ENCODE data around the gene SLC8B1. TPM values are rescaled to one million over a fixed set of nuclear protein-coding genes. Genes with fewer than 3 reads are reported as not detected.
A peak's percentile ranks its signal among the peaks of the same experiment; 100 is the strongest.

SLC8B1 gene
- total RNA-seq (2021; fragmentation: NEBNext Ultra II Directional; extraction: Animal tissue kit (Norgen Biotek cat#: 25700)), result 1 to 10 TPM; 5.8 to 6.7 (median 6.3) TPM
- long read RNA-seq, partial matches to known transcripts, result 3 of 4 reads
- long read RNA-seq, other reads (novel, unspliced or antisense), result 1 of 4 reads

GRCh38 chr12:113334786-113335539, at the start of gene SLC8B1:
Gene SLC8B1, minus strand, starts transcription at chr12:113335109. Its CDS starts 2,231 bp downstream, at chr12:113332878.
- no peaks in the 10 kb centered on the region for H3K36me3 Mint-ChIP-seq (ENCODE audit: low read depth)
- peaks cover 13% of the 10 kb centered on the region for H3K4me1 Mint-ChIP-seq (ENCODE audit: low read depth)
- no peak for TF ChIP-seq CTCF (IDR thresholded peaks at IDR 0.05)

GRCh38 chr12:113382206-113382605, 47.3 kb upstream of the SLC8B1 start:
- H3K4me3 Mint-ChIP-seq, result no peak overlapping the region
- no peak overlapping the region for H3K27ac Mint-ChIP-seq
- TF ChIP-seq CTCF (IDR thresholded peaks at IDR 0.05), result no peak
- H3K9me3 Mint-ChIP-seq, result no peaks in the 10 kb centered on the region
- no peak for DNase-seq
- no peaks in the 10 kb centered on the region for H3K4me1 Mint-ChIP-seq (ENCODE audit: low read depth)
- peaks cover 6% of the 10 kb centered on the region; the same call in 1 of the 2 replicates for H3K36me3 Mint-ChIP-seq (ENCODE audit: low read depth)
- no peaks in the 10 kb centered on the region for H3K27me3 Mint-ChIP-seq (ENCODE audit: insufficient read depth)

More at GRCh38 chr12:113334786-113335539, at the start of gene SLC8B1:
- H3K4me3 Mint-ChIP-seq, result peak within 1 kb of the TSS; percentile 92
- H3K9me3 Mint-ChIP-seq, result no peaks in the 10 kb centered on the region
- peak; percentile 48 for DNase-seq
- no peaks in the 10 kb centered on the region; the same call in none of the 2 replicates for H3K27me3 Mint-ChIP-seq (ENCODE audit: insufficient read depth)
- H3K27ac Mint-ChIP-seq, result peak within 1 kb of the TSS; percentile 34; the same call in 1 of the 2 replicates

GRCh38 chr12:113381220-113381619, 46.3 kb upstream of the SLC8B1 start:
- H3K27me3 Mint-ChIP-seq (ENCODE audit: insufficient read depth), result no peaks in the 10 kb centered on the region
- H3K27ac Mint-ChIP-seq, result no peak overlapping the region
- H3K9me3 Mint-ChIP-seq, result no peaks in the 10 kb centered on the region
- H3K4me3 Mint-ChIP-seq, result no peak overlapping the region
- H3K4me1 Mint-ChIP-seq (ENCODE audit: low read depth), result no peaks in the 10 kb centered on the region
- peaks cover 6% of the 10 kb centered on the region; the same call in 1 of the 2 replicates for H3K36me3 Mint-ChIP-seq (ENCODE audit: low read depth)
- TF ChIP-seq CTCF (IDR thresholded peaks at IDR 0.05), result no peak
- no peak for DNase-seq

GRCh38 chr12:113378291-113378690, 43.4 kb upstream of the SLC8B1 start:
- no peak for DNase-seq
- TF ChIP-seq CTCF (IDR thresholded peaks at IDR 0.05), result peak; percentile 21; the same call in 1 of the 2 replicates
- Mint-ChIP-seq H3K36me3 (ENCODE audit: low read depth) (peaks cover 10% of the 10 kb centered on the region), H3K4me3 (no peak overlapping the region), H3K9me3 (no peaks in the 10 kb centered on the region), H3K27me3 (ENCODE audit: insufficient read depth) (no peaks in the 10 kb centered on the region), H3K27ac (no peak overlapping the region), H3K4me1 (ENCODE audit: low read depth) (no peaks in the 10 kb centered on the region)

GRCh38 chr12:113374823-113375428, 40.0 kb upstream of the SLC8B1 start:
- no peak overlapping the region for H3K27ac Mint-ChIP-seq
- peaks cover 10% of the 10 kb centered on the region for H3K36me3 Mint-ChIP-seq (ENCODE audit: low read depth)
- no peaks in the 10 kb centered on the region for H3K4me1 Mint-ChIP-seq (ENCODE audit: low read depth)
- no peak for DNase-seq
- no peaks in the 10 kb centered on the region for H3K9me3 Mint-ChIP-seq
- H3K4me3 Mint-ChIP-seq, result no peak overlapping the region
- no peak for TF ChIP-seq CTCF (IDR thresholded peaks at IDR 0.05)
- H3K27me3 Mint-ChIP-seq (ENCODE audit: insufficient read depth), result no peaks in the 10 kb centered on the region
